HCT116 (cell line): ENCODE results near the gene EXD3.

Experiments used
- JUND ChIP-seq: IDR thresholded peaks from 2 replicates; pipeline ENCODE4 v1.6.1; 2012
- RAD21 ChIP-seq: IDR thresholded peaks from 2 replicates; pipeline ENCODE4 v1.6.1; 2012; ENCODE audit warnings: low read depth, mild to moderate bottlenecking
- ZNF274 ChIP-seq: fragments of 200-500 bp; sonication (Bioruptor generic); IDR thresholded peaks from 2 replicates; pipeline ENCODE4 v1.6.1; 2014; ENCODE audit warnings: mild to moderate bottlenecking, low read depth, low read length, inconsistent platforms
- TF ChIP-seq, protein P1 (sequence below): IDR thresholded peaks from 2 replicates; pipeline ENCODE4 v1.6.1; 2012
- TF ChIP-seq, protein P2 (sequence below), 3 experiments: fragments of 200-600 bp in 1 of 3; sonication (generic) in 1 of 3; IDR thresholded peaks in 2 of 3; conservative IDR thresholded peaks in 1 of 3; 2 replicates each; pipeline ENCODE4 v1.5.1; 2012 to 2017; ENCODE audit warnings: low read depth in 2 of 3, low read length in 2 of 3, antibody characterized with exemption in 1 of 3, borderline replicate concordance in 1 of 3, control low read depth in 1 of 3, mild to moderate bottlenecking in 1 of 3, mixed read lengths in 1 of 3, mixed run types in 1 of 3, moderate library complexity in 1 of 3; ENCODE audit not compliant: insufficient read depth in 1 of 3

DNA sequence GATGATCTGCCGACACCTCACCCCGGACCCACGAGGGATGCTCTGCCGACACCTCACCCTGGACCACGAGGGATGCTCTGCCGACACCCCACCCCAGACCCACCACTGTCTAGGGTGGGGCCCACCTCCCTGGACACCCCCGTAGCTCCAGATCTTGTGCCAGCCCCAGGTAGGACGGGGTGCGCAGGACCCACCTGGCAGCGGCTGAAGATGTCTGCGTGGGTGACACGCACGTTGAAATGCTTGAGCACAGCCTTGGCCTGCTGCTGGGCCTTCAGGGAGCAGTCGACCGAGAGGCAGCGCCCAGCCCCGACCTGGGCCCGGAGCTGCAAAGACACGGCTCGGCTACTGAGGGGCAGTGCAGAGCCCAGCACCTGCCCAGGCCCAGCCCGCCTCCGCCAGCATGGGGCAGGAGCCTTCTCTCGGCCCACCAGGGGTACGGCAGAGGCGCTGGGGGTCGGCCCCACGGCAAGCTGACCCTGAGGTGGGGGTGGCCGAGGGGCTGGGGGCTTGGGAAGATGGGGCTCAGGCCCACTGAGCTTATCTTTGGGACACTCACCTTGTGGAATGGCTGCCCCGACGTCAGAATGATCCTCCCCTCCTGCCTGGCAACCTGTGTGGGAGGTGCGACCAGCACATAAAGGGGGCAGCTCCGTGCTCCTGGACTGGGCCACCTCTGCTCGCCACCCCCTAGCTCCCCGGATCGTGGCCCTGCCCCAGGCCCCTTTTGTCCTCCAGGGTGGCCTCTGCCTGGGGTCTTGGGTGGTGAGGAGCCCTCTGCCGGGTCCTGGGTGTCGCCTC lies 99.2 kb downstream of the EXD3 start:
- no peak for TF ChIP-seq RAD21
- TF ChIP-seq, protein P1, sequence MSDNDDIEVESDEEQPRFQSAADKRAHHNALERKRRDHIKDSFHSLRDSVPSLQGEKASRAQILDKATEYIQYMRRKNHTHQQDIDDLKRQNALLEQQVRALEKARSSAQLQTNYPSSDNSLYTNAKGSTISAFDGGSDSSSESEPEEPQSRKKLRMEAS = no peak
- TF ChIP-seq, protein P2, sequence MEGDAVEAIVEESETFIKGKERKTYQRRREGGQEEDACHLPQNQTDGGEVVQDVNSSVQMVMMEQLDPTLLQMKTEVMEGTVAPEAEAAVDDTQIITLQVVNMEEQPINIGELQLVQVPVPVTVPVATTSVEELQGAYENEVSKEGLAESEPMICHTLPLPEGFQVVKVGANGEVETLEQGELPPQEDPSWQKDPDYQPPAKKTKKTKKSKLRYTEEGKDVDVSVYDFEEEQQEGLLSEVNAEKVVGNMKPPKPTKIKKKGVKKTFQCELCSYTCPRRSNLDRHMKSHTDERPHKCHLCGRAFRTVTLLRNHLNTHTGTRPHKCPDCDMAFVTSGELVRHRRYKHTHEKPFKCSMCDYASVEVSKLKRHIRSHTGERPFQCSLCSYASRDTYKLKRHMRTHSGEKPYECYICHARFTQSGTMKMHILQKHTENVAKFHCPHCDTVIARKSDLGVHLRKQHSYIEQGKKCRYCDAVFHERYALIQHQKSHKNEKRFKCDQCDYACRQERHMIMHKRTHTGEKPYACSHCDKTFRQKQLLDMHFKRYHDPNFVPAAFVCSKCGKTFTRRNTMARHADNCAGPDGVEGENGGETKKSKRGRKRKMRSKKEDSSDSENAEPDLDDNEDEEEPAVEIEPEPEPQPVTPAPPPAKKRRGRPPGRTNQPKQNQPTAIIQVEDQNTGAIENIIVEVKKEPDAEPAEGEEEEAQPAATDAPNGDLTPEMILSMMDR (IDR thresholded peaks at IDR 0.05 in 2 of 3, conservative IDR thresholded peaks at IDR 0.05 in 1 of 3; ENCODE audit: borderline replicate concordance in 1 of 3, insufficient read depth in 1 of 3, low read depth in 2 of 3, low read length in 2 of 3) = no peak
- TF ChIP-seq JUND = no peak
- TF ChIP-seq ZNF274 = no peak
